ENCODE results near the gene LAMC3.
"Not testable (repeated sequence)": the region's sequence is repeated elsewhere in the genome, so short reads cannot be mapped to it uniquely, and the experiment has no call there.

The LAMC3 gene

DNA sequence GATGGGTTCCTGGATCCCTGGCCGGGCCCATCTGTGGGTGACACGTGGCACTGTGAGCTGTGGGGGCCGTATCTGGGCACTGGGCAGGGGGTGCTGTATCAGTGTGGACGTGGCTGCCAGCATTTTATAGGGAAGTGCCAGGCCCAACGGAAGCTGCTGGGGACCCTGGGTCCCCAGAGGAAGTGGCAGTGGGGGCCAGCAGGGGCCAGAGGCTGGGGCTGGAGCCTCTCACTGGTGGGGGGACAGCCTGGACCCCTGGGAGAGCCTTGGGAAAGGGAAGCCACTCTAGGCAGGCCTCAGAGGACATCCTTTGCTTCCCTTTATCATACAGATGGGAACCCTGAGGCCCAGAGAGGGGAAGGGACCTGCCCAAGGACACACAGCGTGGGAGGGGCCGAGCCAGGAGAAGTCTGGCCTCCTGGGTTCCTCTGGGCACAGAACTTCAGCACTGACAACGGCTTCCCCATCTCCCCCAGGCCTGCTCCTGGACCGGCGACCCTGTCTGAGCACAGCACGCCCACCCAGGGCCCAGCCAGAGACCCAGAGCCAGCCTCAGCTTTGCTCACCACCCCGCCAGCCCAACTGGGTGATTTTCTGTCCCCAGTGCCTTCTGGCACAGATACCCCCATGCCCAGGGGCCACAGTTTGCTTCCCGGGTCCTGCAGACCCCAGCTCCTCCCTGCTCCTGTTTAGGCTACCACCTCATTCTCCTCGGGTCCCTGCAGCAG is 15.5 kb upstream of the LAMC3 start:
- no peaks in the 10 kb centered on the region for H3K36me3 Mint-ChIP-seq (ENCODE audit: low read depth)
- H3K4me3 Mint-ChIP-seq, result no peak overlapping the region
- no peak overlapping the region for H3K27ac Mint-ChIP-seq
- H3K27me3 Mint-ChIP-seq, result no peaks in the 10 kb centered on the region
- H3K9me3 Mint-ChIP-seq, result no peaks in the 10 kb centered on the region
- no peaks in the 10 kb centered on the region for H3K4me1 Mint-ChIP-seq (ENCODE audit: low read depth)

DNA sequence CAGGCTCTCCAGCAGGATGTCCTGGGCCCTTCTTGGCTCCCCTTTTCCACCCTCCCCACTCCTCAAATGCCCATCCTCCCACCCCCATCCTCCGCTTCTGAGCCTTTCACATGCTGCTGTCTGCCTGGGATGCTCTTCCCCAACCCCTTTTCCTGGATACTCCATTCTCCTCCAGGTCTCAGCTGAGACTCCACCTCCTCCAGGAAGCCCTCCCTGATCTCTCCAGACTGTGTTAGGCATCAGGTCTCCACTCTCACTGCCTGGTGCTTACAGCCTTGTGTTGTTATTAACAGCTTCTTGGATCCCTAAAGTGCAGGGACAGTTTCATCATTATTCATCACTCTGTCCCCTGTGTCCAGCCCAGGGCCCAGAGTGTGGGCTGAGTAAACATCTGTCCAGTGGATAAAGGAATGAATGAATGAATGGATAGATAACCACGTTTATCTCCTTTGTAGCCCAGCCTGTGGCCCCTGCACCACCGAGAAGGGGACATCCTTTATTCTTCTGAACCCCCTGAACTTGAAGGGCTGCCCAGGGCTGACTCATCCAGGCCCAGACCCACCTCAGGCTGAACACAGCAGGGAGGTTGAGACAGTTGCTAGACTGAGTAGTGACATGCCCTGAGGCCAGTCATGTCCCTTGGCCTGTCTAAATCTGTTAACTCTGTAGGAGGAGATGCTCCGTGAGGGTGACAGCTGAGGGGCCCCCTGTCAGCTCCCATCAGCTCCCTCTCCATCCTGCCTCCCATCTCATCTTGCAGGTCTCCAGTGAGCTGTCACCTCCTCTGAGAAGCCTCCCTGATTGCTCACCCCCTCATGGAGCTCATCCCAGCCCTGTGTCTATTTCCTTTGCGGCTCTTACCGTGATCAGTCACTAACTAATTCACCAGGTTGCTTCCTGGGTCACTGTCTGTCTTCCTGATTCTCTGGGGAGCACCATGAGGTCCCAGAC is 14.6 kb upstream of the LAMC3 start:
- Mint-ChIP-seq H3K27me3 (peaks cover 7% of the 10 kb centered on the region), H3K36me3 (ENCODE audit: low read depth) (no peaks in the 10 kb centered on the region), H3K4me3 (no peak overlapping the region), H3K4me1 (ENCODE audit: low read depth) (no peaks in the 10 kb centered on the region), H3K27ac (no peak overlapping the region), H3K9me3 (no peaks in the 10 kb centered on the region)

DNA sequence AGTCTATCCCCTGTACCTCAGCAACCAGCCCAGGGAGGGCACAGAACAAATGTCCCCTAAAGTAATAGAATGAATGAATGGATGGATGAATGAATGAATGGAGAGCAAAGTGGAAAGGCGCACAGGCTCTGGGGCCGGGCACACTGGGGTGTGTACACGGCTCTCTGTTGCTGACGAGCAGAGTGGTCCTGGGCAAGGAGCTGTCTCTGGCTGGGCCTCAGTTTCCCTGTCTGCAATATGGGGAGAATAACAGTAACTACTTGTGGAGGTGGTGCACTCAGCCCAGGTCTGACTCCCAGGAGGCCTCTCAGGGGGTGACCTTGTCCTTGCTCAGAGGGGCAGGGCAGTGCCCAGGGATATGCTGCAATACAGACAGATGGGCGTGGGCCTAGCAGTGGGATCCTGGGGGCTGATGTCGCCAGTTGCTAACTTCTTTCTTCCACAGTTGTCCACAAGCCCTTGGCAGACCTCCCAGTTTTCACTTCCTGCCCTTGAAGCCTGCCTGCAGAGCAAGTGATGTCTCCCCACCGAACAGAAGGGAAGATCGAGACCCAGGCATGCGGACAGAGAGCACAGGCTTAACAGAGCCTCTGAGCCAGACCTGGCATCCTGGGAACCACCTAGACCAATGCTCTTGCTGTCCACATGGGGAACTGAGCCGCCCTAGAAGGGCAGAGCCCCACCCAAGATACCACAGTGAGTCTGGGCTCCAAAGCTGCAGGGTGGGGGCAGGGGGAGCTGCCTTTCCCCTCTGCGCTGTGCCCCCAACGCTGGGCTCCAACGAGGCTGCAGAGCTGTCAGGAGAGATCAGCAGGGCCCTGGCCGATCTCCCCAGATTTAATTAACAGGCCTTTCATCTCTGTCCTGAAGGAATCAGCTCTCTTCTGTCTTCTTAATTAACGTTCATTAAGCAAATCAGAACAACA is 13.6 kb upstream of the LAMC3 start:
- Mint-ChIP-seq H3K4me1 (ENCODE audit: low read depth) (no peaks in the 10 kb centered on the region), H3K27me3 (peaks cover 13% of the 10 kb centered on the region), H3K9me3 (no peaks in the 10 kb centered on the region), H3K4me3 (no peak overlapping the region), H3K36me3 (ENCODE audit: low read depth) (no peaks in the 10 kb centered on the region), H3K27ac (no peak overlapping the region)

DNA sequence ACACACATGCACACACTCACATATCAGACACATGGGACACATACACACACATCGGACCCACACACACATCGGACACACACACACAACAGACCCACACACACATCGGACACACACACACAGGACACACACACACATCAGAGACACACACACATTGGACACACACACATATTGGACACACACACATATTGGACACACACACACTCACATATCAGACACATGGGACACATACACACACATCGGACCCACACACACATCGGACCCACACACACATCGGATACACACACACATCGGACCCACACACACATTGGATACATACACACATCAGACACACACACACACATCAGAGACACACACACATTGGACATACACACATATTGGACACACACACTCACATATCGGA is 12.8 kb upstream of the LAMC3 start:
- Mint-ChIP-seq H3K27ac (no peak overlapping the region), H3K27me3 (peaks cover 17% of the 10 kb centered on the region), H3K4me3 (no peak overlapping the region), H3K9me3 (no peaks in the 10 kb centered on the region), H3K36me3 (ENCODE audit: low read depth) (no peaks in the 10 kb centered on the region), H3K4me1 (ENCODE audit: low read depth) (no peaks in the 10 kb centered on the region)

DNA sequence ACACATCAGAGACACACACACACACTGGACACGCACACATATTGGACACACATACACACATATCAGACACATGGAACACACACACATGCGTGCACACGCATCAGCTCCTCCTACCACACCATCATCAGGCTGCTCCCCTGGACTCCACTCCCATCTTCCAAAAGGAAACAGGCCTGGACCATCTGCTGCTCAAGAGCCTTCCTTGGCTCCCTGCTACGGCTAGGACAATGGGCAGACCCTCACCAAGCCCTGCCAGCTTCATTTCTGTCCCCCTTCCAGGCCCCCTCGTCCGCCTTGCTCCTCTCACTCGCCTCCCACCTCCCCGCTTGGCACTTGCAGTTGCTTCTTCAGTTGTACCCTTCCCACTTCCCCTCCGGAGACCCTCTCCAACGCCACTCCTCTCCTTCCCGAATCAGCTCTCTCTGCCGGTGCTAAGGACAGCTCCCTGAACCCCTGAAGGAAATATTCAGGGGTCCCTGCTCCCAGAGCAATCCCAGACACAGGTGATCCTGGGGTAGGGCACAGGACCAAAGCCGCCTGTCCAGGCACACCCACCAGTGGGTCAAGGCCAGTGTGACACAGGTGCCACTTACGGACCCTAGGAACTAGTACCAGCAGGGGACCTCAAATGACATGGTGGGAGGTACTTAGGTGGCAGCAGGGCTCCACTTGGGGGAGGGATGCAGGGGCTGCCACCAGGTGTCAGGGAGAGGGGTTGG is 12.1 kb upstream of the LAMC3 start:
- Mint-ChIP-seq H3K27me3 (peaks cover 17% of the 10 kb centered on the region), H3K27ac (no peak overlapping the region), H3K4me3 (no peak overlapping the region), H3K36me3 (ENCODE audit: low read depth) (no peaks in the 10 kb centered on the region), H3K9me3 (no peaks in the 10 kb centered on the region), H3K4me1 (ENCODE audit: low read depth) (no peaks in the 10 kb centered on the region)

DNA sequence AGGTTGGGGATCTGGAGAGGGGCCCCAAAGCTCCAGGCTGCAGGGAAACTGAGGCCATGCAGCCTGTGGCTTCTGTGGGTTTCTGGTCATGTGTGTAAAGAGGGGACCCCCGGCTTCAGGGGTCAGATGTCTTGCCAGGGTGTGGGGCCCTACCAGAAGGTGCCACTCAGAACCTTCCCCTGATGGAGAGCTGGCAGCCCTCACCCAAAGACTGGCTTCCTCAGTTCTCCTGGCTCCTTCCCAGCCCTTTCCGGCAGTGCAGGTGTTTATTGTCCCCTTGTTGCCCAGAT is 11.6 kb upstream of the LAMC3 start:
- peaks cover 17% of the 10 kb centered on the region for H3K27me3 Mint-ChIP-seq
- no peaks in the 10 kb centered on the region for H3K36me3 Mint-ChIP-seq (ENCODE audit: low read depth)
- H3K27ac Mint-ChIP-seq, result no peak overlapping the region
- H3K4me1 Mint-ChIP-seq (ENCODE audit: low read depth), result no peaks in the 10 kb centered on the region
- H3K4me3 Mint-ChIP-seq, result no peak overlapping the region
- no peaks in the 10 kb centered on the region for H3K9me3 Mint-ChIP-seq

DNA sequence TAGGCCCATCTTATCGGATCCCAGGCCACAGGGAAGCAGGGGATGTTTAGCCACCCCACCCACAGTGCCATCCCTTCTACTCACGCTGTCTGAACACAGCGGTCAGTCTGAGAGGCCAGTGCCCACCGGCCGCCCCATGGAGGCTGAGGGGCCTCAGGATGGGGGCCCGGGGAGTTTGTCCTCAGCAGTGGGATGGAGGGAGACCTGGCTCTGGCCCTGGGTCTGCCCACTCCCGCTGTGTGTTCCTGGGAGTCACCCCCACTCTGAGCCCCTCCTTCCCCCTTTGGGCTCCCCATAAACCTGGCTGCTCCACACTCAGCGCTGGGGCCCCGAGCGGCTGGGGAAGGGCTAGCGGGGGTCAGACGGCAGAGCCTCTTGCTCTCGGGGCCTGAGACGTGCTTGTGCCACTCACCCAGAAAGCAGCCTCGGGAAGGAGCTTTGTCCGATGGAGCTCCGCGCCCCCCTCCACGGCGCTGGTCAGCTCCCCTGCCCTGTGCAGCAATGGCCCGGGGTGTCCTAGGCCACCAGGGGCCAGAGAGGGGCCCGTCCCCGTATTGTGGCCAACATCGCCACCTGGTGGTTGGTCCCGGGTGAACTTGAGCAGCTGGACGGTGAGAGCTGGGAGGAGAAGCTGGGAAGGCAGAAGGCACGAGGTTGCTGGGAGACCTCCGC is 10.9 kb upstream of the LAMC3 start:
- Mint-ChIP-seq H3K36me3 (ENCODE audit: low read depth) (no peaks in the 10 kb centered on the region), H3K9me3 (no peaks in the 10 kb centered on the region), H3K4me3 (no peak overlapping the region), H3K27ac (no peak overlapping the region), H3K4me1 (ENCODE audit: low read depth) (no peaks in the 10 kb centered on the region), H3K27me3 (peaks cover 20% of the 10 kb centered on the region)

DNA sequence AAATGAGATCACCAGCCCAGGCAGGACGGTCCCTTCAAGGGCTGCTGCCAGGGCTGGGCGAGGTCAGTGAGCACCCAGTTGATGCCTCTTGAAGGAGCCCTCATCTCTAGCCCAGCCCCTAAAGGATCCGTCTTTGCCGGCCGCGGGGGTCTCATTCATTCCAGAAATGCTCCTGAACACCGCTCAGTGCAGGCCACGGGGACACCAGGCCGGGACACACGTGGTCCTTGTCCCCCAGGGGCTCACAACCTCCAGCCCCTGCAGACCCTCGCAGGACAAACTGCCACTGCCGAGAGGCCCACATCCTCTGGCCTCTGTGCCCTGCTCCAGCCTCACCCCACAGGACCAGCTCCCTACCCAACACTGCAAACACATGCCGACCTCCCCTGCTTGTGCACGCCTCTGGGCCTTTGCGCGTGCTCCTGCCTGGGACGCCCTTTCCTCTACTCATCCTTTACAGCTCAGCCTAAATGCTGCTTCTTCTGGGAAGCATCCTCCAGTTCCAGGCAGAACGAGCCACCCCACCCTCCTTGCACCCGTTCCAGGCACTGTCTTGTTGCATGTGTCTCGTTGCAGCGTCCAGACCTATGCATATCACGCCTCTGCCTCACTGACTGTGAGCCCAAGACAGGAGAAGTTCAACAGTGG is 10.3 kb upstream of the LAMC3 start:
- no peak overlapping the region for H3K27ac Mint-ChIP-seq
- H3K4me3 Mint-ChIP-seq, result no peak overlapping the region
- H3K9me3 Mint-ChIP-seq, result no peaks in the 10 kb centered on the region
- no peaks in the 10 kb centered on the region for H3K4me1 Mint-ChIP-seq (ENCODE audit: low read depth)
- H3K27me3 Mint-ChIP-seq, result peaks cover 20% of the 10 kb centered on the region
- H3K36me3 Mint-ChIP-seq (ENCODE audit: low read depth), result no peaks in the 10 kb centered on the region

DNA sequence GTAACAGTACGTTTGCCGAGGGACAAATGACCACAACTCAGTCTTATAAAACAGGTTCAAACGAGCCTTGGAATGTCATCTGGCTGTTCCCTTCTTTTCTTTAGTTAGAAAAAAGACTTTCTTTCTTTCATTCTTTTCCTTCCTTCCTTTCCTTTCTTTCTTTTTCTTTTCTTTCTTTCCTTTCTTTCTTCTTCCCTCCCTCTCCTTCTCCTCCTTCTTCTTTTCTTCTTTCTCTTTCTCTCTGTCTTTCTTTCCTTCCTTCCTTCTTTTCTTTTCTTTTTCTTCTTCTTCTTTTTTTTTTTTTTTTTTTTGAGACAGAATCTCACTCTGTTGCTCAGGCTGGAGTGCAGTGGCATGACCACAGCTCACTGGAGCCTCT is 9.7 kb upstream of the LAMC3 start:
- Mint-ChIP-seq H3K9me3 (no peaks in the 10 kb centered on the region), H3K4me3 (no peak overlapping the region), H3K27me3 (peaks cover 20% of the 10 kb centered on the region), H3K4me1 (ENCODE audit: low read depth) (no peaks in the 10 kb centered on the region), H3K36me3 (ENCODE audit: low read depth) (no peaks in the 10 kb centered on the region), H3K27ac (no peak overlapping the region)

DNA sequence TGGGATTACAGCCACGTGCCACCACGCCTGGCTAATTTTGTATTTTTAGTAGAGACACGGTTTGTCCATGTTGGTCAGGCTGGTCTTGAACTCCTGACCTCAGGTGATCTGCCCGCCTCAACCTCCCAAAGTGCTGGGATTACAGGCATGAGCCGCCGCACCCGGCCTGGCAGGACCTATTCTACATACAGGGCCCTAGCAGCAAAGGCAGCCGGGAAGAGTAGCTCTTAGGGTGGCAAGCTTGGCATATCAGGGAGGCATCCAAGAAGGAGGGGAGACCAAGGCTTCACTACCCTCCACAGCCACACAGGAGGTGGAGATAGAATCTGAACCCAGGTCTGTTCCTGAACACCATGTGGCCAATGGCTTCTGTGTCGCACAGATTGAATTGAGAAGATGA is 8.4 kb upstream of the LAMC3 start:
- H3K36me3 Mint-ChIP-seq (ENCODE audit: low read depth); H3K9me3 Mint-ChIP-seq; H3K27ac Mint-ChIP-seq; H3K4me3 Mint-ChIP-seq; H3K4me1 Mint-ChIP-seq (ENCODE audit: low read depth): not testable (repeated sequence)
- H3K27me3 Mint-ChIP-seq, result peaks cover 23% of the 10 kb centered on the region

DNA sequence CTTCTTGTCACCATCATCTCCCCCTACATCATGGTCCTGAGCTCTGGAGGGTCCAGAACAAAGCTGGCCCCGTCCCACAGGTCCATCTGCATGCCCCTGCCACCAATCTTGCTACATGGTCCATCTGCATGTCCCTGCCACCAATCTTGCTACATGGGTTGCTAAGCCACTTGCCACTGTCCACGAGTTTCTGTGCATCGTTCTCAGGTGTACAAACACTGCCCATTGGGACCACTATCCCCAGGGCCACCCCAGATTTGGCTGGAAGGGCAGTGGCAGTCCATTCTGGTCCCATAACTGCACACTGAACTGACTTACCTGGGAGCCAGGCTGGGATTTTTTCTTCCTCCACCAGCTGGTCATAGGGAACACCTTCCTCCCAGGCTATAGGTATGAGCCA is 8.0 kb upstream of the LAMC3 start:
- H3K4me1 Mint-ChIP-seq (ENCODE audit: low read depth), result no peaks in the 10 kb centered on the region
- no peak overlapping the region for H3K27ac Mint-ChIP-seq
- peaks cover 23% of the 10 kb centered on the region for H3K27me3 Mint-ChIP-seq
- H3K36me3 Mint-ChIP-seq (ENCODE audit: low read depth), result no peaks in the 10 kb centered on the region
- H3K9me3 Mint-ChIP-seq, result no peaks in the 10 kb centered on the region
- no peak overlapping the region for H3K4me3 Mint-ChIP-seq

DNA sequence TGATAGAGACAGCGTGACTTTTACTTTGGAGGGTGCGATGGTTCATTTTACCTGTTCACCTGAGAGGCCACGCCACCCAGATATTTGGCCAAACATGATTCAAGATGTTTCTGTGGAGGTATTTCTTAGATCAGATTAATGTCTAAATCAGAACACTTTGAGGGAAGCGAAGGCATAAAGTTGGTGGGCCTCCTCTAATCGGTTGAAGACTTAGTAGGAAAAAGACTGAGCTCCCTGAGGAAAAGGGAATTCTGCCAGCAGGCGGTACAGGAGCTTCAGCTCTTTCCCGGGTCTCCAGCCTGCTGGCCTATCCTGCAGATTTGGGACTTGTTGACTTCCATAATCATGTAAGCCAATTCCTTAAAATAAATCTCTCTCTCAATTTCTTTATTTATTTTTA is 7.0 kb upstream of the LAMC3 start:
- Mint-ChIP-seq H3K4me3 (no peak overlapping the region), H3K4me1 (ENCODE audit: low read depth) (no peaks in the 10 kb centered on the region), H3K36me3 (ENCODE audit: low read depth) (no peaks in the 10 kb centered on the region), H3K9me3 (no peaks in the 10 kb centered on the region), H3K27ac (no peak overlapping the region), H3K27me3 (peaks cover 28% of the 10 kb centered on the region)

DNA sequence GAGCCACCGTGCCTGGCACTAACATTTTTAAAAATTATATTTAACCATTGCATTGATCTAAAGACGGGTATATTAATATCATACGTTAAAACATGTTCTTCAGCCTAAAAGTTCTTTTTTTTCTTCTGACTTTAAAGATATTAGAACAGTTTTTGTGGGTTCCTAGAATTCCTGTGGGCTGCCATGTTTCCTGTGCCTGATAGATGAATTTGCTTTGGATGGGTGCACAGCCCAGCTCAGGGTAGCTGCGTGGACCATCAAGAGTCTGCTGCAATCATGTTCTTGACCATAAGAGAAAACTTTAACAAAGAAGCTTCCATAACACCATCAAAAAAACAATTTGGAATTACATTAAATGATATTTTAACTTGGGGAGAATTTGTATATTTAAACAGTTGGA is 2.4 kb upstream of the LAMC3 start:
- H3K27ac Mint-ChIP-seq, result no peak overlapping the region
- no peaks in the 10 kb centered on the region for H3K4me1 Mint-ChIP-seq (ENCODE audit: low read depth)
- peaks cover 33% of the 10 kb centered on the region for H3K27me3 Mint-ChIP-seq
- H3K9me3 Mint-ChIP-seq, result no peaks in the 10 kb centered on the region
- no peak overlapping the region for H3K4me3 Mint-ChIP-seq
- no peaks in the 10 kb centered on the region for H3K36me3 Mint-ChIP-seq (ENCODE audit: low read depth)

DNA sequence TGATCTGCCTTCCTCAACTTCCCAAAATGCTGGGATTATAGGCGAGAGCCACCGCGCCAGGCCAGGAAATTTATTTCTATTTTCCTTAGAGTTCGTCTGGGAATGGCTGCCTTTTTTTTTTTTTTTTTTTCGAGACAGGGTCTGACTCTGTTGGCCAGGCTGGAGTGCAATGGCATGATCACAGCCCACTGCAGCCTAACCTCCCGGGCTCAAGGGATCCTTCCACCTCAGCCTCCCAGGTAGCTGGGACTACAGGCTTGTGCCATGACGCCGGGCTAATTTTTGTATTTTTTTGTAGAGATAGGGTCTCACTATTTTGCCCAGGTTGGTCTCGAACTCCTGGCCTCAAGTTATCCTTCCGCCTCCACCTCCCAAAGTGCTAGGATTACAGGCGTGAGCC is 888 bp upstream of the LAMC3 start:
- H3K36me3 Mint-ChIP-seq (ENCODE audit: low read depth), result no peaks in the 10 kb centered on the region
- H3K9me3 Mint-ChIP-seq, result no peaks in the 10 kb centered on the region
- H3K4me1 Mint-ChIP-seq (ENCODE audit: low read depth), result no peaks in the 10 kb centered on the region
- H3K27me3 Mint-ChIP-seq, result peaks cover 32% of the 10 kb centered on the region
- H3K4me3 Mint-ChIP-seq, result no peak overlapping the region
- H3K27ac Mint-ChIP-seq, result no peak overlapping the region

All from stimulated activated naive CD8-positive, alpha-beta T cell treated with anti-CD3 and anti-CD28 coated beads, Interleukin-15, Interleukin-2, amounts not matched to agents 100 ng/mL and 50 ng/mL, for 24 hours (primary cell).